Skin epidermis (tissue), 12 donors: ENCODE results near the gene ZBTB16.

Source experiments
- H3K27ac ChIP-seq, 21 experiments: fragments of 200-600 bp; sonication (generic) in 11 of 21; one replicate each; pipeline ENCODE4 v1.5.0; 2020; ENCODE audit warnings: mild to moderate bottlenecking in 3 of 21, inconsistent platforms in 2 of 21, moderate library complexity in 2 of 21
- H3K4me3 ChIP-seq, 7 experiments: fragments of 200-600 bp; sonication (generic) in 2 of 7; one replicate each; pipeline ENCODE4 v1.5.0; 2020; ENCODE audit warnings: inconsistent platforms in 2 of 7, mild to moderate bottlenecking in 2 of 7, moderate library complexity in 1 of 7

ZBTB16 gene

DNA sequence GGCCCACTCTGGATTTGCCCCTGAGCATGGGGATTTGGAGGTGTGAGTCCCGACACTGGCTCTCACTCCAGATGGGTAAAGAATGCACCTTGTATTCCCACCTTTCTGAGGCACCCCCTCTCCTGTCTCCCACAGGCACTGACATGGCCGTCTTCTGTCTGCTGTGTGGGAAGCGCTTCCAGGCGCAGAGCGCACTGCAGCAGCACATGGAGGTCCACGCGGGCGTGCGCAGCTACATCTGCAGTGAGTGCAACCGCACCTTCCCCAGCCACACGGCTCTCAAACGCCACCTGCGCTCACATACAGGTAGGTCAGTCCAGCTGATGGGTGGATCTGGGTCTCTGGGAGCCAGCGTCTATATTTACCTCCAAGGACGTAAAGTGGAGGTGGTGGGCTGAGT, 182.5 kb downstream of the ZBTB16 start:
- Histone ChIP-seq H3K4me3 (no peak overlapping the region), H3K27ac (no peak overlapping the region)

DNA sequence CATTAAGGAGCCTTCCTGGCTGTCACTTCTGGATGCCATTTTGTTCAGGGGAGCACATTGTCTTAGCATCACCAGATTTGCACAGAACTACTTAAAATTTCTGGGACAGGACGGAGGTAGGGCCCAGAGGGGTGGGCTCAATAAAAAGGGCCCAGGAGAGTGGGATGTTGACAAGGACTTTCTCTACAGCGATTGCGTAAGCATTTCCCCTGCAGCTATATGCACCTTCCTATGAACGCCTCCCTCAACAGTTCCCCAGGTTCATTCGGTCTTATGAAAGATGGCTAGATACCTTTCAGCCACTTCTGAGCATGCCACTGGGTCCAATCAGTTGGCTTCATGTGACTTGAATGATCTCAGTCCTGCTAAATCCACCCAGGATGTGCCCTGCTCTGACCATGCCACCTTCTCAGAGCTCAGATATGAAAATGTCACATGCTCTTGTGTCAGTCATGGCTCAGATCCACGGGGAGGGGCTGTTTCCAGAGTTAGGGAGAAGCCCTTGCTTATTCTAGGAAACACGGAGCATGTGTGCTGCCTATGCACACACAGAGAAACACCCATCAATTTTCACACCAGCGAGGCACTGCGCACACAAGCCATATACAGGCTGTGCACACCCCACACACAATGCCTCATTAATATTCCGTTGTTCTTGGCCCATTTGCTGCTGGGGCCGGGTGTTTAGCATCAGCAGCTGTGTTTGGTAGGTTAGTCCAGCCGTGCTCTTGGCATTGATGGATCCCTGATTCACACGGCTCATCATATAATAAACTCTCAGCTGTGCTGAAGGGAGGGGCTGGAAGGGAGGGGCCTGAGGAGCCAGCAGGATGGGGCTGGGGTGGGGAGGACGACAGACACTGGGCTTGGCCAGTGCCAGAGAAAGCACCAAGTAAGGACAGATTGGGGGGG, 184.2 kb downstream of the ZBTB16 start:
- Histone ChIP-seq H3K27ac (no peak overlapping the region), H3K4me3 (no peak overlapping the region)

DNA sequence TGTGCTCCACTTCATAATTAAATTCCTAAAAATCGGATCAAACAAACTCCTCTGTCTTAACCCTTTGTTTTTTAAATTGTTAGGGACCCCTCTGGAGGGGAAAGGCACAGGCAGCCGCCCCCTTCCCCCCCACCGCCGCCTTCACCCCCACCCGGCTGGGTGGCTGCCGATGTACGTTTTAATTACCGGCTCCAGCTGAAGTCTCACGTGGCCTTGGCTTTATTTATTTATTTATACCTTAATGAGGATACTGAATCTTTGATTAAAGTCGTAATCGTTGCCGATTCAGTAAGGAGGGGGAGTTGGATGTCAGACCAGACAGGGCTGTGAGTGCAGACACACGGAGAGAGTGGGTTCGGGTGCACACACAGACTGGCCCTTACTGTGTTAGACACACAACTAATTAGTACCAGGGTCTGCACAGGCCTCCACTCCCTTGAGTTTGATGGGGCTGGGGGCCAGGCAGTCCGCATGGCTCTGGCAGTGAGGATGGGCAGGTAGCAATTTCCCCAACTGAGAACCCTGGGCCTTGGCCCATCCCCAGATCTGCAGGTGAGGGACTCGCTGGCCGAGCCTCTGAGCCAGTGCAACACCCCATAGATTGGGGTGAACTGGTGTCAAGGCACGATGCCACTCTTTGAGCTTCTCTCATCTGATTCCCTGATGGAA, 185.3 kb downstream of the ZBTB16 start:
- Histone ChIP-seq H3K4me3 (no peak overlapping the region), H3K27ac (no peak overlapping the region)

DNA sequence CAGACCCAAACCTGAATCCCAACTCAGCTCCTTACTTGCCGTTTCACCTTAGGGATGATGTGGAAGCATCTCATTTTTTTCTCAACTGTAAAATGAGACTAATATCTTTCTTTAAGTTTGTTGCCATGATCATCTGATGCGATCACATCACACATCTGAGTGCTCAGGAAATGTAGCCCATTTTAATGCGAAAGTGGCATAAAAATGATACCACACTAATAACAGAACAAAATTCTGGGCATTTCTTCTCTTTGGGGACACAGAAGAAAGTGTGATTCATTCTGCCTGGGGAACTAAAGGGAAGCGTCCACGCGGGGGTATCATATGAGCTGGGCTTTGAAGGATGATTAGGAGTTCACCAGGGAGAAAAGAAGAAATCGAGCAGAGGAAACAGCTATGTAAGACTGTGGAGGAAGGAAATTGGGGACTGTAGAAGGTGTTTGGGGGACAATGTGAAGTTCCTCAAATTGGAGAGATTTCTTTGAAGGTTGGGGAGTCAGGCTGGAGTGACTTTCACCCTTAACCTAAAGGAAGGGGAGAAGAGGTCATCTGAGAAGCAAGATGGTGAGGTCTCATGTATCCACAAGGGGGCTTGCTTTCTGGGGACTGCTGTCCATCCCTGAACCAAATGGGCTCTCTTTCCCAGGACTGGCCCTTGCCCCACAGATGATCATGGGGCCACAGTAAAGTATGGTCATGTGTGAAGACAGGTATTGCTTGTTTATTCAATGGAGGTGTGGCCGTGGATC, 187.0 kb downstream of the ZBTB16 start:
- H3K27ac ChIP-seq = no peak overlapping the region
- H3K4me3 ChIP-seq = no peak overlapping the region

DNA sequence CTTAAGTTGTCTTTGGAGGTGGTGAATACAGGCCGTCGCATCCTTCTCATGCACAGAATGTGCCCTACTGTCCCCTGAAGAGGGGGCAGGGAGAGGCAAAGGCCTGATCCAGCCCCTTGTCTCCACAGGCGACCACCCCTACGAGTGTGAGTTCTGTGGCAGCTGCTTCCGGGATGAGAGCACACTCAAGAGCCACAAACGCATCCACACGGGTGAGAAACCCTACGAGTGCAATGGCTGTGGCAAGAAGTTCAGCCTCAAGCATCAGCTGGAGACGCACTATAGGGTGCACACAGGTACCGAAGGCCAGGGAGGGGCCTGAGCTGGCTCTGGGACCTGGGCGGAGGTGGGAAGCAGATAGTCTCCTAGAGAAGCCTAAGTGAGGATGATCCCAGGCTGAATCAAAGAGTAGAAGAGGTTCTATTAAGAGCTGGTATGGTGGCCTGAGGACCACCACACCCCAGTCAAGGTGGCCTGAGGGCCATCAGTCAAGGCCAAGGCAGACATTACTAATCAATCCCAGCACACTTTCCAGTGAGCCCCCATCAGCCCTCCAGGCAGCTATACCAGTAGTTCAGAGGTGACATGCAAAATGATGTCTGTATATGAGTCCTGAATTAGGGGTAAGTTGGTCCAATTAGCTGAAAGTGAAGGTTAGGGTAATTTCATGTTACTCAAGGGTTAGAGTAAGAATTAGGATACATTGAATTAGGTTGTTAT, 187.7 kb downstream of the ZBTB16 start:
- no peak overlapping the region for H3K4me3 ChIP-seq
- H3K27ac ChIP-seq = no peak overlapping the region

DNA sequence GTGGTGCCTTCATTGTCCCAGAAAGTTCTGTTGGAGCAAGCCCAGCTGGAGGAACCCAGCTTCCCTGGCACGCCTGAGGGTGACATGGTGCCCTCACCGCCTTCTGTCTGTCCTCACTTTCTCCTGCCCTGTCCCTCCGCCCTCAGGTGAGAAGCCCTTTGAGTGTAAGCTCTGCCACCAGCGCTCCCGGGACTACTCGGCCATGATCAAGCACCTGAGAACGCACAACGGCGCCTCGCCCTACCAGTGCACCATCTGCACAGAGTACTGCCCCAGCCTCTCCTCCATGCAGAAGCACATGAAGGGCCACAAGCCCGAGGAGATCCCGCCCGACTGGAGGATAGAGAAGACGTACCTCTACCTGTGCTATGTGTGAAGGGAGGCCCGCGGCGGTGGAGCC, 190.7 kb downstream of the ZBTB16 start:
- H3K27ac ChIP-seq = no peak overlapping the region

DNA sequence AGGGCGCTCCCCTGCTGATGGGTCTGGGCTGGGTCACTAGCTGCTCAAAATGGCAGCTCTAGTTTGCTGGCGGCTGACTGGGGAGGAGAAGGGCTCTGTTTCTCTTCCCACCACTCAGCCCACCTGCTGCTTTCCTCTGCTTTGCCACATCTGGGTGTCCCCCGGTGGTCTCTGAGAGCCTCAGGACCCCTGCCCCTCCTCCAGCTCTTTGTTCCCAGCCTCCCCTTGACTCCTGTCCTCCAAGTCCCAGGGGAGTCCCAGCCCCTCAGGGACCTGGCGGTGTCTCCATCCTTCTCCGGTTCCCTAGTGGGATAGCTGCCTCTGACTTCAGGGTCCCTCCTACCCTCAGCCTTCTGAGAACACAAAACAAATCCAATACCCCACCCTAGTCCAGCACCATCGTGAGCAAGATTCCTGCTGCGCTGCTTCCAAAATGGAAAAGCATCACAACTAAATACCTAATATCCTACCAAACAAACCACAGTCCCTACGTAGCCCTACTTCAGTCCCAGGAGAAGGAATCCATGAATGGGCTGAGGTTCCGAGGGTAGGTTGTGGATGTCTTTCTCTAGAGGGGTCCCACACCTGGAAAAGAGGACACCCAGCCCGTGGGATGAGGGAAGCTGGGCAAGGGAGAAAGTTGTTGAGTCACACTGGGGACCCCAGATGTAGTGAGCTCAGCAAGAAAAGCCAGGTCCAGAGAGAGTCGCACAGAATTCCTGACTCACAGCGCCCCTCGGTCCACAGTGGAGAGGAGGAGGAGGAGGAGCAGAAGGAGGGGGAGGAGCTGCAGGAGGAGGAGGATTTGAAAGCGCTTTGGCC, 191.7 kb downstream of the ZBTB16 start:
- Histone ChIP-seq H3K4me3 (no peak overlapping the region), H3K27ac (no peak overlapping the region)

More for the DNA sequence above, 190.7 kb downstream of the ZBTB16 start:
- no peak overlapping the region for H3K4me3 ChIP-seq

DNA sequence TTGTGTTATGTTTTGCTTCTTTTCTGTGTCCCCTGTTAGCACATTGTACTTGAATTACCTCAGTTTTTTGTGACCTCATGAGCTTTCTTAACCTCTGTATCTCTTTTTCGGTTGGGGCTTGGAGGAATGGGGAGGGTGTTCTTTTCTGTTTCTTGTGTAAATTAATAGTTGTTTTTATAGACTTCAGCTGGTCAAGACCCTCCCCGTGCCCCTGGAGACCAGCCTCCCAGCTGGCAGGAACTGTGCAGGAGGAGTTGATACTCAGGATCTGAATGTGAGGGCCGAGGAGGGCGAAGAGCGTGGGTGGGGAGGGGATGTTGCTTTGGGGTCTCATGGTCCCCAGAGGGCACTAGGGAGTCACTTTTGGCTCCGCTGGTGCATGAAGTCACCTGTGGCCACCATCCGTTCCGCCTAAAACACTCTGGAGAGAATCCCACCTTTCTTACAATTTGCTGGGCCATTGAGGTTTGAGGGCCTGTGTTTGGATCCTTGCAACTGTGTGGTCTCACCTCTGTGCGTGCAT, 192.4 kb downstream of the ZBTB16 start:
- Histone ChIP-seq H3K4me3 (no peak overlapping the region), H3K27ac (no peak overlapping the region)

DNA sequence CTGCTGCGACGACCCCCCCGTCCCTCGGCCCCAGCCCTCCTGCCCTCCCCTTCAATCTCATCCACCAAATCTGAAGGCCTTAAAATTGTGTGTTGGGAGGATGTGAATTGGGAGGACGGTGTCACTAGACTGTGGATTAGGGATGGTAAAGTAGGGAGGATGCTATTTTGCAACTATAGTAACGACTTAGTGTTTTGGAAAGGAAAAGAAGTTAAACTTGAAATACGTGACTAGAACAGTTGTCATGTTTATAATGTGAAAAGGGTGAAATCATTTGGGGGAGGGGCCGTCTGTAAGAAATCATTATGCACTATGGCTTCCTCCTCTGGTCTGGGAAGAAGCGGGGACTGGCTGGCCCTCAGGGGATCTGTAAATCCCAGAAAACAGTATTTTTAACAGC, 193.3 kb downstream of the ZBTB16 start:
- peak overlapping the region in 1 of 21 experiments; percentile 24 for H3K27ac ChIP-seq
- H3K4me3 ChIP-seq = no peak overlapping the region

DNA sequence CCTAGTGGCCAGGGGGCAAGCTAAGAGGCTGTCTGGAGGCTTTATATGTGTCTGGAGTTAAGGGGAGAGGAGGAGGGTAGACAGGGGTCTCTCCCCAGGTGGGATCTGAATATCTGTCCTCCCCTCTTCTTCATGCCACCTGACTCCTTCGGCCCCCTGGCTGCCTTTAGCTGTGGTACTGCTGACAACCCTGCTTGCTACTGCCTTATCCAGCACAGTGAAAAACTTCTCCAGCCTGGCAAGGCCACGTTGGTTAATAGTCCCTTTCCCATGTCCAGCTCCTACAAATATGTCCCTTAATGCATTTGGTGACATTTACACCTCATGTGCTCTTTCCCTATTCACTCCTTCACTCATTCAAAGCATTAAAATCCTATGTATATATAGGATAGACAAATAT, 194.3 kb downstream of the ZBTB16 start:
- peak overlapping the region in 1 of 21 experiments; percentile 24 for H3K27ac ChIP-seq
- no peak overlapping the region for H3K4me3 ChIP-seq

DNA sequence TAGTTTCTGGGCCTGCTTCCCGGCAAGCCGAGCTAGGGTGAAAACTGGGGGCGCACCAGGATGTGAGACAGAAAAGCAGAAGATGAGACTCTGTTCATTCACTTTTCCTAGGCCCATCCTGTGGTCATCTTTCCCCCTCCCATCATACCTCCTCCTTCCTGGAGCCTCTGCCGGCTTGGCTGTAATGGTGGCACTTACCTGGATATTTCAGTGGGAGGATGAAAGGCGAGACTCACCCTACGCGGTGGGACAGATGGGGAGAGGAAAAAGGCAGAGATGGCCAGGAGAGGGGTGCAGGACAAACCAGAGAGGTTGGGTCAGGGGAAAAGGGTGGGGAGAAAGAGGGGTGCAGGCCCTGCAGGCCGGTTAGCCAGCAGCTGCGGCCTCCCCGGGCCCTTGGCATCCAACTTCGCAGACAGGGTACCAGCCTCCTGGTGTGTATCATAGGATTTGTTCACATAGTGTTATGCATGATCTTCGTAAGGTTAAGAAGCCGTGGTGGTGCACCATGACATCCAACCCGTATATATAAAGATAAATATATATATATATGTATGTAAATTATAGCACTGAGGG, 195.1 kb downstream of the ZBTB16 start:
- no peak overlapping the region for H3K27ac ChIP-seq
- H3K4me3 ChIP-seq = no peak overlapping the region

DNA sequence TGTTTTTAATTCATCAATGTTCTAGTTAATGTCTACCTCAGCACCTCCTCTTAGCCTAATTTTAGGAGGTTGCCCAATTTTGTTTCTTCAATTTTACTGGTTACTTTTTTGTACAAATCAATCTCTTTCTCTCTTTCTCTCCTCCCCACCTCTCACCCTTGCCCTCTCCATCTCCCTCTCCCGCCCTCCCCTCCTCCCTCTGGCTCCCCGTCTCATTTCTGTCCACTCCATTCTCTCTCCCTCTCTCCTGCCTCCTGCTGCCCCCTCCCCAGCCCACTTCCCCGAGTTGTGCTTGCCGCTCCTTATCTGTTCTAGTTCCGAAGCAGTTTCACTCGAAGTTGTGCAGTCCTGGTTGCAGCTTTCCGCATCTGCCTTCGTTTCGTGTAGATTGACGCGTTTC, 195.8 kb downstream of the ZBTB16 start:
- Histone ChIP-seq H3K27ac (no peak overlapping the region), H3K4me3 (no peak overlapping the region)

DNA sequence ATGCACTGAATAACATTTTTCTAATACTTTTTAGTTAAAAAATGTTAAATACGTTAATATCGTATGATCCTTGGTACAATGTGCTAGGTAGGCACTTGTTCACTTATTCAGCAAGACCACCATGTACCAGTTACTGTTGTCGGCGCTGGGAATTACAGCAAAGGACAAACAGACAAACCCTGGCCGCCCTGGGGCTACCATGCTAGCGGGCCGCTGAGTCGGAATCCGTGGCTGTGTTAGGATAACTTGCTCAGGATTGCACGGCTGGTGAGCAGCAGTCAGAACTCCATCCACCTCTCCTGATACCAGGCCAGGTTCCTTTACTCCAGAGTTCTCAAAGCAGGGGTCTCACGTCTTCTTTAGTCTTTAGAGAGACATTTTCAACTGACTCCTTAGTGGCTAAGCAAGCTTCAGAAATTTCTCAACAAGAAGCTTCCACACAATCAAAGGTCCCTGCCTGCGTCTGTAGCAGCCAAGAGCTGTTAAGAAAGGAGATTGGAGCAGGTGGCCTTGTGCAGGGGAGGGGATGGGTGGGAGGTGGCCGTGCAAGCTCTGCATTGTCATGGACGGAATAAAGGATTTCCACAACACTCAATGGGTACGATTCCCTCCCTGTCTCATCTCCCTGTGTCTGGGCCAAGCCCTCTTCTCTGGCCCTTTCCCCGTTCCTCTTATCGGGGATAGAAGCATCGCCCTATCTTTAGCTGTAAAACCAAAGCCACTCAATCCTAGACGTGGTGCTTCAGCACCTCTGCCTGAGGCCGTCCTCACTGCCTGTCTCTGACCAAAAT, 196.9 kb downstream of the ZBTB16 start:
- Histone ChIP-seq H3K27ac (peak overlapping the region in 1 of 21 experiments; percentile 63), H3K4me3 (no peak overlapping the region)

DNA sequence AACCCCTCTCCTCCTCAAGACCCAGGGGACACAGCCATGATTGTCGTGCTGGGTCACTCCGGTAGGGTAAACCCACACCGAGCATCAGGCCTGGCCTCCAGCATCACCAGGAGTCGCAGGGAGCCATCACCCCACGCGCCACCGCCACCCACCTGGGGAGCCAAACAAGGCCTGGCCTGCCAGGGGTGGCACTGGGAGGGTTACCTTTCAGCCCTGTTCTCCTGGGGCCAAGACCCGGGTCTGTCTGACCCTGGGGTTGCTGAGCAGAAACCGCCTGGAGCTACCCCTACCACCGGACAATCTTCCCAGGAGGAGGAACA, 197.4 kb downstream of the ZBTB16 start:
- Histone ChIP-seq H3K27ac (peak overlapping the region in 3 of 21 experiments; percentile 63 to 68 (median 65)), H3K4me3 (no peak overlapping the region)

DNA sequence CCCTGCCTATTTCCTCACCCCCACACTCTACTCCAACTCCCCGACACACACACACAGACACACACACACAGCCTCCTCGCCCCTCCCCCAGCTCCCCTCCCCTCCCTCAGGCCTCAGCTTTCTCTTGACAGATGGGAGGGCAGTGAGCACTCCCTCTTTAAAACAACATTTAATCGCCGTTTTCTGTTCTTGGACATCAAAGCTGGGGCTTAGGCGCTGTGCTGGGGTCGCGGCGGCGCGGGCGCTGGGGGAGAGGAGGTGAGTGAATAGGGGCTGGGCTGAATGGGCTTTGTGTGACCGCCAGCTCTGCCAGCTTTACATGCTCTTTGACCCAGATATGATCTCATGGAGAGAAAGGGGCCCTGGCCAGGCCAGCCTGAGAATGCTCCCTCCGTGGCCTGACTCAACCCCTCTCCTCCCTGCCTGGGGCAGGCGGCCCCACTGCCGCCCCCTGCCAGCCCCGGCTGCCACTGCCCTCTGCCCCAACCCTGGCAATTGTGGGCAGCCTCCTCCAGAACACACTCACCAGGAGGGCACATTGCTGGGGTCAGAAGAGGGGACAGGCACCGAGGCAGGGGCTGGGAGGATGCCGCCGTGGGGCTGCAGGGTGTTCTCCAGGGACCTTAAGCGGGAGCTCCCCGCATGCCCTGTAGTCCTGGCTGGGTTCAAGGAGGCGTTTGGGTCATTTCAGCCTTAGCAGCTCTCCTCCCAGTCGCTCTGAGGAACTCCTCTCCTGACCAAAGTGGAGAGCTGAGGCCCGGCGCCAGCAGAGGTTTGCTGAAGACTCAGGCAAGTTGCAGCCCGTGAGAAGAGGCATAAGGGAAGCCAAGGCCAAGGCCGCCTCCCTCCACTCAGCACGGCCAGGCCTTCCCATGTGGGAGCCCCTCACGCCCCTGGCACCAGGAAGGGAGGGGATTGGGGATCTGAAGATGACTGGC, 198.4 kb downstream of the ZBTB16 start:
- peak overlapping the region in 1 of 7 experiments; percentile 12 for H3K4me3 ChIP-seq
- peak overlapping the region in 6 of 21 experiments; percentile 42 to 68 (median 62) for H3K27ac ChIP-seq

DNA sequence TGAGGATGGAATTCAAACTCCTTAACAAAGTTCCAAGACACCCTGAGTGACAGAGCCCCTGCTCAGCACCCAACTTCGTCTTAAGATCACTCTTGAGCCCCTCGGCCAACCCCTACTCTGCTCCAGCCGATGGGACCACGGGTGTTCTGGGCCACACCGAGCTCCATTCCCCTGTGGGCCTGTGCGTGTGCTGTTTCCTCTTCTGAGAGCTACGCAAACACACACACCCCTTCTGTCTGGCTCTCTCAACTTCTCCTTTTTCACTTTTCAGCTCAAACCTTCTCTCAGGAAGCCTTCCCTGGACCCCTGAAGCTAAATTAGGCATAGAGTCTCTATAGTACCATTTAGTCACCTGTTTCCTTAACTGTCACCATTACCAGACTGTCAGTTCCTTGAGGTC, 199.2 kb downstream of the ZBTB16 start:
- no peak overlapping the region for H3K4me3 ChIP-seq
- peak overlapping the region in 3 of 21 experiments; percentile 63 to 68 (median 65) for H3K27ac ChIP-seq

DNA sequence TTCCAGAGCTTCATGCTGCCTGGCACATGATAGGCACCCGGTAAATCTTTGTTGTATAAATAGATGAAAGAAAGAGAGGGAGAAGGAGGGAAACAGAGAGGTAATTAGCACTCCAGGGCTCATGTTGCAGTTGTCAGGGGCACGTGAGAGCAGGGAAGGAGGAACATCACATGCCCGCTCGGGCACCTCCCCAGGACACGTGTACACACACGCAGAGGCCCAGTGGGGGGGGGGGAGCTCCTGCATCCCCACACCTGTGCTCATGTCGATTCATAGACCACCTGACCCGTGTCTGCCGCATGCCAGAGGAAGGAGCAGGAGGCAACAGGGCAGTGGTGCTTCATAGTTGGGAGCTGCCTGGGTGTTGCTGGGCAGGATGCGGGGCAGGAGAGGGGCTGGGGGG, 199.6 kb downstream of the ZBTB16 start:
- Histone ChIP-seq H3K4me3 (no peak overlapping the region), H3K27ac (peak overlapping the region in 2 of 21 experiments; percentile 11 to 65)
